HG03520 (cell line): Measurements from ENCODE around the gene CNIH4.
"Not testable (repeated sequence)": the region's sequence is repeated elsewhere in the genome, so short reads cannot be mapped to it uniquely, and the experiment has no call there.

Source experiments
- ATAC-seq: cut with Tn5 transposase; IDR thresholded peaks from one replicate; pipeline ENCODE4 v1.9.1; 2021; ENCODE audit warnings: mild to moderate bottlenecking, moderate library complexity; ENCODE audit not compliant: unreplicated experiment

Gene CNIH4

DNA sequence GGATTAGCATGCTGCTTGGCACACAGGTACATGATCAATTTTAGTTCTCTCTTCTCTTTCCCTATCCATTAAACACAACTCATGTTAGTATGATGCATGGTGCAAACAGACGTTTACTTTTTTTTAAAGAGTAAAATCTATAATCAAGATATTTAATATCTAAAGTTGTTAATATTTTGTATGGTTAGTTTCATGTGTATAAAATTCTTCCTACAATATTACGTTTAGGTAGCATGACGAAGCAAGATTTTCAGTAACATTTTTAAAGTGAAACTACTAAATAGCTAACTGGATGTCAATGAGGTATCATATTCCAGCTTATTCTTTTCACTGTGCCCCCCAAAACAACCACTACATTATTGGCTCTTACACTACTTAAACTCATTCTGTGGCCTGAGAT, 36.6 kb downstream of the CNIH4 start:
- ATAC-seq: no peak

GRCh38 chr1:224399887-224400286, 43.2 kb downstream of the CNIH4 start:
- no peak for ATAC-seq

DNA sequence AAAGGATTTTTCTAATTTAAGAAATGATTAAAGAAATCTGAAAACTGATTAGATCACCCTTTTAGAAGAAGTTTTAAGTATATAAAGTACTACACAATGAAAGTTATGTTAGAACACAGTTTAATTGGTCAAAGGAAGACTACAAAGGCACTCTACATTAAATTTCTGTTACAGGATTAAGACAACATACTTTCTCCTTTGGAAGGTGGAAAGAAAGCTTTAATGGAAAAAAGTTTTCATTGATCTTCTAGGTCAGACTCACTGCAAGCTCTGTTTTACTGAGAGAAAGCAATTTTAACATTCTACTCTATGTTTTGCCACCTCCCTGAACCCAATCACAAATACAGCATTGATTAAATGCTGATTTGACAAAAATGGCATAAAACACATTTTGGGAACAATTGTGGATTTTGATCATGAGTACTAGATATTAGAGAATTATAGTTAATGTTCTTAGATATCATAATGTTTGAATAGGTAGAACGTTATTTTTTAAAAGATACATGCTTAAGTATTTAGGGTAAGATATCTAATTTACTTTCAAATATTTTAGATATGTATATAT, 45.9 kb downstream of the CNIH4 start:
- ATAC-seq: no peak

DNA sequence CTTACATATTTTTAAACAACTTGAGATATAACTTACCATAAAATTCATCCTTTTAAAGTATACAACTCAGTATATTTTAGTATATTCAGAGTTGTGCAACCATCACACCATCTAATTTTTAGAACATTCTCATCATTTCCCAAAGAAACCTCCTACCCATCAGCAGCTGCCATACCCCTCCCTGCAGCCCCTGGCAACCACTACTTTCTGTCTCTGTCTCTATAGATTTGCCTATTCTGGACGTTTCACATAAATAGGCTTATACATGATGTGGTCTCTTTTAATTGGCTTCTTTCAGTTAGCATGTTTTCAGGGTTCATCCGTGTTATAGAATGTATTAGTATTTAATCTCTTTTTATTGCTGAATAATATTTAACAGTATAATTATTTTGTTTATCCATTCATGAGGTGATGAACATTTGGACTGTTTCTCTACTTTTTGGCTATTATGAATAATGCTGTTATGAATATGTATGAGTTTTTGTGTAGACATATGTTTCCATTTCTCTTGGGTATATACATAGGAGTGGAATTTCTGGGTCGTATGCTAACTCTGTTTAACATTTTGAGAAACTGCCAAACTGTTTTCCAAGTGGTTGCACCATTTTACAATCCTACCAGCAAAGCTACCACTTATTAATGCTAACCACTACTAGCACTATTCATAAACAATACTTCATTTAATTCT, 48.4 kb downstream of the CNIH4 start:
- no peak for ATAC-seq

- no peak for ATAC-seq
These were observed 48.9 kb downstream of the CNIH4 start for GRCh38 chr1:224405604-224405970.

GRCh38 chr1:224406216-224406615, 49.5 kb downstream of the CNIH4 start:
- no peak for ATAC-seq

GRCh38 chr1:224407571-224408293, 51.1 kb downstream of the CNIH4 start:
- ATAC-seq: no peak

- no peak for ATAC-seq
These were observed 51.6 kb downstream of the CNIH4 start for GRCh38 chr1:224408294-224408590.

- ATAC-seq: no peak
These were observed 55.1 kb downstream of the CNIH4 start for GRCh38 chr1:224411766-224412165.

DNA sequence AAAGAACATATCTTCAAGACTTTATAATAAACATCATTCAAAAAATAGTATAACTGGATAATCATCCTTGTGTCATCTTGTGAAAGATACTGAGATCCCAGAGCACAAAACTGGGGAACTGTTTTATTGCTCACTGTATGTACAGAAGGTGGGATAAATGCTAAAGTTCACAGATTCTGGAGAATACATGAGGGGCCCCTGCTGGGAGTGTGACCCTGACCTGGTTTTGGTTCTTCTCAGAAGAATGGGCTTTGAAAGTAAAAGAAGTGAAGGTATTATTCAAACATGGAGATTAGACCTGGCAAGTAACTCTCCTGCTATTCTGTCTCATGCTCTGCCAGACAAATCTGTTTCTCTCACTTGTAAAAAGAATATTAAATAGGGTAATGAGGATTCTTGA, 63.4 kb downstream of the CNIH4 start:
- ATAC-seq: no peak

DNA sequence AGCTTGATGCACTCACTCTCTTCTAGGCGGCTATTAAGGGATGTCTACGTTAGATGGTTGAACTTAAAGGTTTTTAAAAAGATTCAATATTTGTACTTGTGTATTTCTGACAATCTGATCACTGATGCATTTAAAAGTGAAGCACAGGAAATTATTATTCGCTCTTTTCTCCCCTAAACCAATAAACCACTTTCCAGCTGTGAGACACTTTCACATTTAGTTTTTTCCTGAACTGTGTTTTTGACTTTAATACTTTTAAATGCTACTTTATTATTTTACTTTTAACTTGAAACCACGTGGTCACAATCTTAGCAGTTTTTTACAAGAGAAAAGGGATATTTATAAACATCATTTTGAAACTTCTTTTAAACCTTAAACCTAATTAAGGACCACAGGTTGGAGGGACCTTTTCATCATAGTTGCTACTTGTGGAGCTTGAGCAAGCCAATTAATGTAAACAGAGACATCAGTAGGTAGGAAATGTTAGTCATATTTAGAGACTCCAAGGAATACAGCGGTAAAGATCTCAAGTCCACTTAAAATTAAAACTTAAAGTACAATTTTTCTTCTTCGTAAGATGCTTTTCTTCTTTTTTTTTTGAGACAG, 68.7 kb downstream of the CNIH4 start:
- no peak for ATAC-seq

DNA sequence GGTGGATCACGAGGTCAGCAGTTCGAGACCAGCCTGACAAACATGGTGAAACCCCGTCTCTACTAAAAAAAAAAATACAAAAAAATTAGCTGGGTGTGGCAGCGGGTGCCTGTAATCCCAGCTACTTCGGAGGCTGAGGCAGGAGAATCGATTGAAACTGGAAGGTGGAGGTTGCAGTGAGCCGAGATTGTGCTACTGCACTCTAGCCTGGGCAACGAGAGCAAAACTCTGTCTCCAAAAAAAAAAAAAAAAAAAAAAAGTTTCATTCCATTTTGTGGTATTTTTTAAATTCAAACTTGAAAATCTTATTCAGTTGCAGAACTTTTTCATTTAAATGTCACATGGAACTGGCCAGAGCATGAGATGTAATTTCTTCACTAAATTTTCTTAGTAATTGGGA, 70.2 kb downstream of the CNIH4 start:
- not testable (repeated sequence) for ATAC-seq

- ATAC-seq: no peak
These were observed 70.7 kb downstream of the CNIH4 start for GRCh38 chr1:224427346-224427745.

DNA sequence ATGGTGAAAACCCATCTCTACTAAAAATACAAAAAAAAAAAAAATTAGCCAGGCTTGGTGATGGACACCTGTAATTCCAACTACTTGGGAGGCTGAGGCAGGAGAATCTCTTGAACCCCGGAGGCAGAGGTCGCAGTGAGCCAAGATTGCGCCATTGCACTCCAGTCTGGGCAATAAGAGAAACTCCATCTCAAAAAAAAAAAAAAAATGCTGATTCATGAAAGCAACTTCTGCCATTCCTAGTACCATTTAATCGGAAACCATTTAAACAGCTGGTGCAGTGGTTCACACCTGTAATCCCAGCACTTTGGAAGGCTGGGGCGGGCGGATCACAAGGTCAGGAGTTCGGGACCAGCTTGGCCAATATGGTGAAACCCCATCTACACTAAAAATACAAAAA, 72.0 kb downstream of the CNIH4 start:
- not testable (repeated sequence) for ATAC-seq
